Stimulated activated CD4-positive, alpha-beta T cell treated with anti-CD3 and anti-CD28 coated beads, Interleukin-4, amount 100 ng/mL, for 1 hour (primary cell): Measurements from ENCODE around the gene UBE2S.
"Not testable (repeated sequence)": the region's sequence is repeated elsewhere in the genome, so short reads cannot be mapped to it uniquely, and the experiment has no call there.

Experiments
- DNase-seq: peaks from one replicate; pipeline ENCODE4 v3.0.0-alpha.2; 2020

Gene UBE2S

GRCh38 chr19:55407550-55407799 is at the start of gene UBE2S:
UBE2S (minus strand) TSS chr19:55407788; CDS start chr19:55407589, 199 bp downstream.
- not testable (repeated sequence) for DNase-seq

- no peak for DNase-seq
Measured at GRCh38 chr19:55456347-55456746, 48.8 kb upstream of the UBE2S start.

- DNase-seq: no peak
Measured at GRCh38 chr19:55455576-55456235, 48.1 kb upstream of the UBE2S start.

- DNase-seq: peak; percentile 58
Measured at GRCh38 chr19:55454787-55455243, 47.2 kb upstream of the UBE2S start.

GRCh38 chr19:55453511-55454260 is 46.1 kb upstream of the UBE2S start:
- DNase-seq: no peak

- peak; percentile 33 for DNase-seq
Measured at GRCh38 chr19:55452749-55453346, 45.3 kb upstream of the UBE2S start.

GRCh38 chr19:55451965-55452748 is 44.6 kb upstream of the UBE2S start:
- no peak for DNase-seq

- DNase-seq: peak; percentile 26
Measured at GRCh38 chr19:55451163-55451964, 43.8 kb upstream of the UBE2S start.

GRCh38 chr19:55449469-55449868 is 41.9 kb upstream of the UBE2S start:
- DNase-seq: no peak

- not testable (repeated sequence) for DNase-seq
Measured at GRCh38 chr19:55448175-55448490, 40.5 kb upstream of the UBE2S start.

GRCh38 chr19:55447421-55448174 is 40.0 kb upstream of the UBE2S start:
- DNase-seq: no peak

GRCh38 chr19:55446060-55446459 is 38.5 kb upstream of the UBE2S start:
- DNase-seq: no peak

- no peak for DNase-seq
Measured at GRCh38 chr19:55444646-55445045, 37.1 kb upstream of the UBE2S start.

- DNase-seq: no peak
Measured at GRCh38 chr19:55443824-55444480, 36.4 kb upstream of the UBE2S start.

GRCh38 chr19:55443045-55443823 is 35.6 kb upstream of the UBE2S start, which contains the start of gene SHISA7:
SHISA7 (minus strand) TSS chr19:55443300; CDS start chr19:55442863, 437 bp downstream.
- DNase-seq: no peak

- DNase-seq: no peak
Measured at GRCh38 chr19:55442372-55442961, 34.9 kb upstream of the UBE2S start.

- DNase-seq: no peak
Measured at GRCh38 chr19:55441692-55442321, 34.2 kb upstream of the UBE2S start.

- no peak for DNase-seq
Measured at GRCh38 chr19:55441319-55441691, 33.7 kb upstream of the UBE2S start.

GRCh38 chr19:55440411-55441105 is 33.0 kb upstream of the UBE2S start:
- no peak for DNase-seq
